Mesodermal cell (in vitro differentiated cells): ENCODE data around the gene GRAP.

Experiments
- H3K27ac ChIP-seq: 2 replicates; pipeline ENCODE4 v1.7.0; 2013; ENCODE audit warnings: mild to moderate bottlenecking, low read depth, low read length, moderate library complexity; ENCODE audit not compliant: severe bottlenecking
- H3K36me3 ChIP-seq: 2 replicates; pipeline ENCODE4 v1.7.1; 2013; ENCODE audit warnings: mild to moderate bottlenecking, low read length, moderate library complexity; ENCODE audit not compliant: control insufficient read depth, insufficient read depth
- H3K4me1 ChIP-seq: one replicate; pipeline ENCODE4 v1.7.1; 2013; ENCODE audit warnings: mild to moderate bottlenecking, low read length; ENCODE audit not compliant: insufficient read depth, control insufficient read depth, poor library complexity, severe bottlenecking
- H3K4me3 ChIP-seq: 2 replicates; pipeline ENCODE4 v1.7.0; 2013; ENCODE audit warnings: low read length, control low read depth, mild to moderate bottlenecking; ENCODE audit not compliant: insufficient read depth, poor library complexity, severe bottlenecking; ENCODE audit errors: extremely low read depth
- H3K9me3 ChIP-seq: 2 replicates; pipeline ENCODE4 v1.7.1; 2013; ENCODE audit warnings: mild to moderate bottlenecking, low read length, moderate library complexity; ENCODE audit not compliant: control insufficient read depth
- WGBS, 2 experiments: methylation state at CpG; one replicate each; pipeline ENCODE4 v1.1.5; 2013; ENCODE audit warnings: missing lambda C conversion rate in 2 of 2; ENCODE audit not compliant: insufficient coverage in 2 of 2; 5-methylcytosine and 5-hydroxymethylcytosine counted together

Gene GRAP

DNA sequence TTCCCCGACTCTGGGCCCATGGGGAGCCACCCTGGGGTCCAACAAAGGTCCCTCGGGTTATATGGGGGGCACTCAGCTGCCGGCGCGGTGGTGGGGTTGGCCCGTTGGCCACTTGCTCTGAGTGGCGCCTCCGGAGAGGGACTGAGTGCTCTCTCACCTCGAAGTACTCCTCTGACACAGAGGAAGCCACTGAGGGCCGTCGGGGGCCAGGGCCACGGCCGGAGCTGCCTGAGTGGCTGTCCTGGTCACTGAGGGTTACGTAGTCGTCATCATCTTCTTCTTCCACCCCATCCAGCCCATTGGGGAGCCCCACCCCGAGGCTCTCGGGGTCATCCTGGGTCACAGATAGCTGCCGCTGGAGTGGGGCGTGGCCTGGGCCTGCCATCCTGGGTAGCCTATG, 69.1 kb downstream of the GRAP start:
- 94 to 95% methylated on average over 17 to 18 of the region's 19 CpGs for WGBS, 2 experiments
- no peak overlapping the region for H3K27ac ChIP-seq
- H3K9me3 ChIP-seq, result no peaks in the 10 kb centered on the region
- H3K4me1 ChIP-seq, result peaks cover 19% of the 10 kb centered on the region
- peaks cover 34% of the 10 kb centered on the region for H3K36me3 ChIP-seq
- H3K4me3 ChIP-seq, result no peak overlapping the region

DNA sequence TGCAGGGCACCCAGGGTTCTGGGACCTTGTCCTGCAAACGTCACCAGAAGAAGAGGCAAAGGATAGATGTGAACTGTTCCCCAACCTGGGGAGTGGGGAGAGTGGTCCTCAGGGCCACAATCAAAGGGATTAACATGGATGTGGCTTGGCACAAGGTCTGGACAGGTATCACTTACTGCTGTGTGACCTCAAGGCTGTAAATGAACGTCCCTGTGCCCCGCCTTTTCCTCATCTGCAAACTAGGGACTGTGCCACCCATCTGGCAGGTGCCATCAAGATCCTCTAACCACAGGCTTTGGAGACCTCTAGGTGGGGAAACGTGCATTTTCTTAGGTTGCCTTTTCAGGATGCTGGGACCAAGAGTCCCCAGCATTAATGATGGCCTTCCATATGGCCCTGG, 69.7 kb downstream of the GRAP start:
- no peak overlapping the region for H3K27ac ChIP-seq
- 90 to 96% methylated on average over 2 to 4 of the region's 4 CpGs for WGBS, 2 experiments

DNA sequence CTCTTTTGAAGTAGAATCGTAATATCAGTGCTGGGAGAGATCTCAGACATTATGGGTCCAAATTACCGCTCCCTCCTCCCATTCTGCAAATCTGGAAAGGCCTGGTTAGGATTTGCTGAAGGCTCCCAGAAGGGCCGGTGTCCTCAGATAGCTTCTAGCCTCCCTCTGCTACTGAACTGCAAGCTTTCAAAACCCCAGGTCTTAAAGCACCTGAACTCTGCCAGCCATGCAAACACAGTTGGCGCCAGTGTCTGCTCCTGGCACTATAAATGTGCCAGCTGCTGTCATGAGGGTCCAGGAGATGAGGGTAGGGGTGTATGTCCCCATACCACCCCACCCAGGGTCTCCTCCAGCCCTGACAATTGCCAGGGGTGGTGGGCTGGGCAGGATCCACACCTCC, 70.6 kb downstream of the GRAP start:
- H3K9me3 ChIP-seq, result no peaks in the 10 kb centered on the region
- H3K27ac ChIP-seq, result no peak overlapping the region
- peaks cover 5% of the 10 kb centered on the region for H3K4me1 ChIP-seq
- whole genome bisulfite sequencing, 2 experiments, result 94 to 100% methylated on average over 2 of the region's 4 CpGs
- H3K4me3 ChIP-seq, result no peak overlapping the region
- peaks cover 44% of the 10 kb centered on the region for H3K36me3 ChIP-seq

More for the DNA sequence above, 69.7 kb downstream of the GRAP start:
- H3K9me3 ChIP-seq, result no peaks in the 10 kb centered on the region
- H3K4me1 ChIP-seq, result peaks cover 13% of the 10 kb centered on the region
- no peak overlapping the region for H3K4me3 ChIP-seq
- peaks cover 36% of the 10 kb centered on the region for H3K36me3 ChIP-seq

DNA sequence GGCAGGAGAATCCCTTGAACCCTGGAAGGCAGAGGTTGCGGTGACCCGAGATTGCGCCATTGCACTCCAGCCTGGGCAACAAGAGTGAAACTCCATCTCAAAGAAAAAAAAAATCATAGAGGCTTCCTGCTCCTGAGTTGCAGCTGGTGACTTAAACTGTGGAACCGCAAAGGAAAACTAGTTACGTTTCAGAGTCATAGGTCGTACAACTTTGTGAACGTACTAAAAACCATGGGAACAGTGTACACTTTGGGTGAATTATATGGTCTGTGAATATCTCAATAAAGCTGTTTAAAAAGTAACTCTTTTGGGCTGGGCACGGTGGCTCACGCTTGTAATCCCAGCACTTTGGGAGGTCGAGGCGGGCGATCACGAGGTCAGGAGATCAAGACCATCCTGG, 71.2 kb downstream of the GRAP start:
- 97% methylated on average over 13 of the region's 13 CpGs for WGBS, 2 experiments
- no peaks in the 10 kb centered on the region for H3K9me3 ChIP-seq
- H3K36me3 ChIP-seq, result peaks cover 49% of the 10 kb centered on the region
- no peak overlapping the region for H3K4me3 ChIP-seq
- no peak overlapping the region for H3K27ac ChIP-seq
- H3K4me1 ChIP-seq, result no peaks in the 10 kb centered on the region

DNA sequence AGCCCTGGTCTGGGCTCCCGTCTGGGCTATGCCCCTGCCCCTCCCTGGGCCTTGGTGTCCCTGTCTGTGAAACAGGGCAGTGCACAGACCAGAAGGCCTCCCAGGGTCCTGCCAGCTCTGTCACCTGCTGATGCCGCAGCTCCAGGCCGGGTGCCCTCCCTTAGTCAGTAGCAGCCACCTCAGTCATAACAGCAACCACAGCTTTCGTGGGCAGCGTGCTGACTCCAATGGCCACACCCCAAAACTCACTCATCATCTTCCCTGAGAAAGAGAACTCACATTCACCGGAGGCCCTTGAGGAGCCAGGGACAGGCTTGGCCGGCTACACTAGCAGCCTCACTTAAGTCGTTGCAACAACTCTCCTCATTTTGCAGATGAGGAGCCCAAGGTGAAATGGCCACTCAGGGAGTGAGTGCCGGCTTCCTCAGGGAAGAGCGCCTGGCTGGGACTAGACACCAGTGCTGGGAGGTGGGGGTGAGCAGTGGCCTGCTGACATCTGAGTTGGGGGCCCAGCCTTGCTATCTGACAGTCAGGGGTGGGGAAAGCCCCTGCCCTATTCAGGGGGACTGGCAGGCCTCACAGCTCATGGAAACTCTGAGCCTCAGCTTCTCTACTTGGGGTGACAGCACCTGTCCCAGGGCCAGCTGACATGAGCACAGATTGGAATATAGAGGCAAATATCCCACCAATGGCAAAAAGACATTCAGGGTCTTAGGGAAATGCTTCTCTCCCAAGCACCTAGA, 72.2 kb downstream of the GRAP start:
- H3K4me1 ChIP-seq, result no peaks in the 10 kb centered on the region
- no peak overlapping the region for H3K4me3 ChIP-seq
- H3K27ac ChIP-seq, result no peak overlapping the region
- 93 to 95% methylated on average over 4 to 10 of the region's 10 CpGs for WGBS, 2 experiments
- peaks cover 57% of the 10 kb centered on the region for H3K36me3 ChIP-seq
- H3K9me3 ChIP-seq, result no peaks in the 10 kb centered on the region

DNA sequence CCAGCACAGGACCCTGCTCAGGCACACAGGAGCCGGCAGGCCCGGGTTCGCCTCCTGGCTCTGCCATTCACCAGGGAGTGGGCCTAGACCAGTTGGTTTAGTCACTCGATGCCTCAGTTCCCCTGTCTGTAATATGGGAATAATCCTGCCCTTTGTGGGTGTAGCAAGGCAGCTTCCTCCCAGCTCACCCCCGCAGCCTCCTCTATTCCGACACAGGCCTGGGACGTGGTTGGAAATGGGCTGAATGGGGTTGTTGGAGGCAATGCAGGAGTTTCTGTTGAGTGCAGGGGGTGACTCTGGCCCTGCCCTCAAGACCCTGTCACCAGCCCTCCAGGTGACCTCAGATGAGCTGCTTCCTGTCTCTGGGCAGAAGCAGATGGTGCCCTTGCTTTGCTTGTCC, 75.0 kb downstream of the GRAP start:
- no peaks in the 10 kb centered on the region for H3K9me3 ChIP-seq
- WGBS, 2 experiments, result 95 to 98% methylated on average over 4 to 7 of the region's 7 CpGs
- H3K4me3 ChIP-seq, result no peak overlapping the region
- peaks cover 19% of the 10 kb centered on the region for H3K4me1 ChIP-seq
- no peak overlapping the region for H3K27ac ChIP-seq
- peaks cover 43% of the 10 kb centered on the region for H3K36me3 ChIP-seq
